ENCODE measurements around the gene RBM39.
"Not testable (repeated sequence)": the region's sequence is repeated elsewhere in the genome, so short reads cannot be mapped to it uniquely, and the experiment has no call there.

RBM39 gene

GRCh38 chr20:35704514-35705261 is 37.4 kb downstream of the RBM39 start:
- no peak for DNase-seq

- no peak for DNase-seq
These were observed 39.0 kb downstream of the RBM39 start for GRCh38 chr20:35702824-35703695.

- DNase-seq = no peak
These were observed 39.8 kb downstream of the RBM39 start for GRCh38 chr20:35702051-35702823.

- DNase-seq = no peak
These were observed 41.4 kb downstream of the RBM39 start for GRCh38 chr20:35700625-35701148.

GRCh38 chr20:35699957-35700624 is 42.0 kb downstream of the RBM39 start:
- no peak for DNase-seq

- peak; percentile 75 for DNase-seq
These were observed 42.7 kb downstream of the RBM39 start, which contains the start of the genes NFS1 and ROMO1 for GRCh38 chr20:35699127-35699956. Gene NFS1, minus strand, starts transcription at chr20:35699352. Its CDS starts 64 bp downstream, at chr20:35699288. Gene ROMO1, plus strand, starts transcription at chr20:35699405. Its CDS starts 228 bp downstream, at chr20:35699633.

- no peak for DNase-seq
These were observed 43.5 kb downstream of the RBM39 start for GRCh38 chr20:35698298-35699126.

GRCh38 chr20:35697696-35698297 is 44.3 kb downstream of the RBM39 start:
- DNase-seq = no peak

- DNase-seq = no peak
These were observed 46.1 kb downstream of the RBM39 start for GRCh38 chr20:35695978-35696377.

- no peak for DNase-seq
These were observed 46.8 kb downstream of the RBM39 start for GRCh38 chr20:35695245-35695749.

- no peak for DNase-seq
These were observed 51.8 kb downstream of the RBM39 start for GRCh38 chr20:35690265-35690664.

- DNase-seq = not testable (repeated sequence)
These were observed 55.2 kb downstream of the RBM39 start for GRCh38 chr20:35686872-35687271.

GRCh38 chr20:35685368-35685767 is 56.7 kb downstream of the RBM39 start:
- not testable (repeated sequence) for DNase-seq

- DNase-seq = no peak
These were observed 60.1 kb downstream of the RBM39 start for GRCh38 chr20:35681960-35682359.

- no peak for DNase-seq
These were observed 61.4 kb downstream of the RBM39 start for GRCh38 chr20:35680452-35681183.

GRCh38 chr20:35674921-35675320 is 67.1 kb downstream of the RBM39 start:
- no peak for DNase-seq

GRCh38 chr20:35673884-35674283 is 68.2 kb downstream of the RBM39 start:
- DNase-seq = no peak

- no peak for DNase-seq
These were observed 72.4 kb downstream of the RBM39 start for GRCh38 chr20:35669681-35670080.

- no peak for DNase-seq
These were observed 72.8 kb downstream of the RBM39 start for GRCh38 chr20:35669221-35669620.
